GM18861 (cell line): Measurements from ENCODE around the gene DCHS2.

Experiments used
- ATAC-seq: cut with Tn5 transposase; IDR thresholded peaks from one replicate; pipeline ENCODE4 v1.9.1; 2021; ENCODE audit not compliant: unreplicated experiment

The DCHS2 gene

DNA sequence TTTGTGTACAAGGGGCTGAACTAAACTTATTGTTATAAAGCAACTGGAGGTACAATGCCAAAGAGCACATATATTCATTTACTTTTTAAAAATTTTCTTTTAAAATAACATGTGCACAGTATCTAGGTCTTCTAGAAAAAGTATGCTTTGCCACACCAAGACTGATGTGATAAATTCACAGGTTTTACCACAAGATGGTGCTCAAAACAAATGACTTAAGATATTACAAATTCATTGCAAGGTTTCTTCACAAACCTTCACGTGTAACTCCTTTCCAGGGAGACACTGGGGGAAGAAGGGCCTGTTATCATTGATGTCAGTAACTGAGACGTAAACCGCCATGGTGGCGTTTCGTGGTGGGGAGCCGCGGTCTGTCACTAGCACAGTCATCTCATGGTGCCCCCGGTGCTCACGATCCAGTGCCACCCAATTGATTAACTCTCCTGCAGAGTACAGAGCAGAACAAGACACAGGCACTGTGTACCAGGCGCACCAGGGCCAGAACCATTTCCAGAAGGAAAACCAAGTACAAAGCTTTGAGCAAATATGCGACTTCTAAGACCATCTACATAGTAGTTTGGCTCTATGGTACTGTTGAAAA is 162.2 kb downstream of the DCHS2 start:
- no peak for ATAC-seq

DNA sequence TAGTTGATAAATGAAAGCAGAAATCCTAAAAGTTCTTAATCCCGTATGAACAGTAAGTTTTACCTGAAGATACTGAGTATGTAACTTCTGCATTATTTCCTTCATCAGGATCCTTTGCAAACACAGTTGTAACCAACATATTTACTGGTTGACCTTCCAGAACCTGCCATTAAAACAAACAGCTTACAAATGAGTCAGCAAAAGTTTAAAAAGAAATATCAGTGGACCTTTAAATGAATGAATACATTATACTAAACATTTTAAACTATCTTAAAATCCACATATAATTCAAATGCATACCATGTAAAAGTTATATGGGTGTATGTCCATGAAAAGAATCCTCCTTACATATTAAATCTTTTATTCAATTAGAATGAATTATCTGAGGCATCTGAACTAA is 163.6 kb downstream of the DCHS2 start:
- no peak for ATAC-seq

DNA sequence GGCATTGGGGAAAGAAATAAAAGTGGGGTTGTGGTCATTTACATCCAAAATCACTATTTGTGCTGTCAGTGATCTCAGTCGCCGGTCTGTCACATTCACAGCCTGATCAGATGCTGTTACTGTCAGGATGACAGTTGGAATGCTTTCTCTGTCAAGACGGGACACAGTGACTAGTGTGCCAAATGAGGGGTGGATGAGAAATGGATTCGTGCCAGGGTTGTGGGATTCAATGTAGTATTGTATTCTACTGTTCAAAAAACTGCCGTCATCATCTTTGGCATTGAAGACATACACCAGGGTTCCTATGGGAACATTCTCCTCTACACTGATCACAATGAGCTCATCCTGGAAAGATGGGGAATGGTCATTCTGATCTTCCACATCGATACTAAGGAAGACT is 171.1 kb downstream of the DCHS2 start:
- ATAC-seq = no peak

DNA sequence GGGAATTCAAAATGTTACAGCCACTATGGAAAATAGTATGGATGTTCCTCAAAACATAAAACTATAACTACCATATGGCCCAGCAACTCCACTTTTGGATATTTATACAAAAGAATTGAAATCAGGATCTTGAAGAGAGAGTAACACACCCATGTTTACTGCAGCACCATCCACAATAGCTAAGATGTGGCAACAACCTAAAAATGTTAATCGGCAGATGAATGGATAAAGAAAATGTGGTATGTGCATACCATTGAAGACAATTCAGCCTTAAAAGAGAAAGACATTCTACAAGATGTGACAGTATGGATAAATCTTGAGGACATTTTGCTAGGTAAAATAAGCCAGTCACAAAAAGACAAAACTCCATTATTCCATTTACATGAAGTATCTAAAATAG is 171.9 kb downstream of the DCHS2 start:
- no peak for ATAC-seq

DNA sequence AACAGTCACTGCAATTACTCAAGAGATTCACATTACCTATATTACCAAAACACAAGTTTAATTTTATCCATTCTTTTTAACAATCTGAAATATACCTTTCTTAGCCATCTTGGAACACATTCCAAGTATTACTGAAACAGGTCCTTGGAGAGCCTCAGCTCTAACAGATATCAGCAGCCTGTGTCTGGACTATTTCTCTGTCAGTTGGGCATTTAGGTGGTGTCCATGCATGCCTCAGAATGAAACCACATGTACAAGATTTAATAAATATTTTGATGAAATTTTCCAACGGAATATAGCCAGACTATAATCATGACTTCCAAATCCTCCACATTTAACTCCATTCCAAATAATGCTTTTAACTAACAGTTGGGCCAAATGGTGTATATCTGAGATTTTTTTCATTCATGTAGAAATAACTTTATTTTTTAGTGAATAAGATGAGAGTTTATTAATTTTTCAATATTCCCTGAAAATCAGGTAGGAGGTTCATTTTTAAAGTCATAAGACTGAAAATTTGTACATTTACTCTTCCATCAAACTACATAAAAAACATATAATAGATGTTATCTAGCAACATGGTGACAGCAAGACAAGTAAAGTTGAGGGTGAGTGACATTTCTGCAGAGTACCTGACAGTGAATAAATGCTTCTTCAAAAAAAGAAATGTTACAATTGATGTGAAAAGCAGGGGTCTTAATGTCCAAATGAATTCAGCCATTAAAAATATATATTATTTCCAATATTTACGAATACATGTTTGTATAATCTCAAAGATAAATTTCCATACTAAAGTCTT is 174.2 kb downstream of the DCHS2 start:
- no peak for ATAC-seq

DNA sequence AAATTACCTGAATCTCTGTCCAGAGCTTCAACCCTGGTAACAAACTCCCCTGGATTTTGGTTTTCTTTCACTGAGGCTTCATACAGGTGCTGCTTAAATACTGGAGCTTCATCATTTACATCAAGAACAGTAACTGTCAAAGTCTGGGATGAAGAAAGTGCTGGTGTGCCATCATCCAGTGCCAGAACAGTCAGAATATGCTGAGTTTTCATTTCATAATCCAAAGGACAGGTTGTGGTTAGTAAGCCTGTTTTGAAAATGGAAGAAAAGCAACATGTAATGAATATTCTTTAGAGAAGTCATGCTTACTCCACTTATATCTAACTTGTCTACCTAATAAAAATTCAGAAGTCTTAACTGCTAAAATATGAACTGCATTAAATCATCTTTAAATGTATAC is 175.9 kb downstream of the DCHS2 start:
- no peak for ATAC-seq

DNA sequence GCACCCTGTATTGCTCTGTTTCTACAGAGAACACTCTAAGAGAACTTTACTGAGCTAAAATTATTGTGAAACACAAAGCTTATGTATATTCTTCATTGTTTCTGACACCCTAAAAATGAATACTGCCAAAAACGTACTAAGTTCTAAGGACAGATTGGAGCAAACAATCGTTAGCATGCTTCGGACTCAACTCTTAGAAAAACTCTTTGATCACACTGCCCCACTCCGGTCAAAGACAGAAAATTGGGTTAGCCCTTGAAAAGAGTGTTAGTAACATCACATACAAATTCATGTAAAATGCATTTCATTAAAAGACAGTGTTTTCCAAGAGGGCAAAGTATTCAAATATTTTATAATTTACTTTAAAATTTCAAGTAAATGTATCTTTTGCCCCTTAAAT is 177.4 kb downstream of the DCHS2 start:
- no peak for ATAC-seq

DNA sequence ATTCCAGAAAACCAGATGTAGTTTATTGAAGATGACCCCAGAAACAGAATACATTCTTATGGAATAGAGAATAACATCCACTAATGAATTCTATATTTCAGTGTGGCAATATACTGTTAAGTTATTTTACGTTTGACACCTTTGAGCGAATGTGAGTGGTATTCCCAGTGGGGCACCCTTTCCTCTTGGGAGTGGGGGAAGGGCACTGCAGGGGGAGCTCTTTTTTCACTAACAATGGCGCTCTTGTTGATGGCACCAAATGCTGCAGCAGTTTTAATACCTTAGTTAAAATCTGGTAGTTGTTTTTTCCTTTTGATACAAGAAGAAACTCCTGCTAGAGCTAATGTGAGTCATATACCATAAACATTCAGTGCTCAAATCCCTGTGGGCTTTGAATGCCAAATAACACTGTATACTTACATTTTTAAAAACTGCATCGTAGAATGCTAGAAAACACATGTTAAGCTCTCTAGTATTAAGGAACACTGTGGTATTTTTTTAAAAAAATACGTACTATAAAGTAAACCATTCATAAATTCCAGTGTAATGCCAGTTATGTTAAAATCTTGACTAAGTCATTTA is 178.5 kb downstream of the DCHS2 start:
- no peak for ATAC-seq

DNA sequence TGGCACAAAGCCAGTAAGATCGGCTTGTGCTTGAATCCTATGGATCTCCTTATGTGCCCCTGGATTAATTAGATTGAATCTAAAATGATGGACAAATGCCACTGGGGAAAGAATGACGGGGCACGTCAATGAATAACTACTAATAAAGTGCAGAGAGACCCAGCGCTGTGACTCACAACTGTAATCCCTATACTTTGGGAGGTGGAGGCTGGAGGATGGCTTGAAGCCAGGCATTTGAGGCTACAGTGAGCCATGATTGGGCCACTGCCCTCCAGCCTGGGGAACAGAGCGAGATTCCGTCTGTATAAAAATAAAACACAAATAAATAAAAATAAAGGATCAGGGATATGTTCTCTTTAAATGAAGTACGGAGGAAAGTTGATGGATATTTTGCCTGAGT is 179.4 kb downstream of the DCHS2 start:
- no peak for ATAC-seq

DNA sequence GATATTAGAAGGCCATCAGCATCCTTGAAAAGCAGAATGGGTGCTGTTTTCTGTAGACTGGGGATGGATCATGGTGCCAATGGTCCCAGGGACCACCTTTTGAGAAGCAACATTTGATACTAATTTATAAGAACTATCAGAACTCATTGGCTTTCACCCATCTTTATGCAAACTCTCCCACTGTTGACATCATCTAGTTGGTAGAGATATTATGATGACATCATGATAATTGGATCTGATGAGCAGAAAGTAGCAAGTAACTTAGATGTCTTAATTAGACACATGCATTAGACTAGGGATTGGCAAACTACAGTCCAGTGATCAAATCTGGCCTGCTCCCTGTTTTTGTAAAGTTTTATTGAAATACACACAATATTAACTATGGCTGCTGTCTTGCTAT is 181.0 kb downstream of the DCHS2 start:
- ATAC-seq = no peak

DNA sequence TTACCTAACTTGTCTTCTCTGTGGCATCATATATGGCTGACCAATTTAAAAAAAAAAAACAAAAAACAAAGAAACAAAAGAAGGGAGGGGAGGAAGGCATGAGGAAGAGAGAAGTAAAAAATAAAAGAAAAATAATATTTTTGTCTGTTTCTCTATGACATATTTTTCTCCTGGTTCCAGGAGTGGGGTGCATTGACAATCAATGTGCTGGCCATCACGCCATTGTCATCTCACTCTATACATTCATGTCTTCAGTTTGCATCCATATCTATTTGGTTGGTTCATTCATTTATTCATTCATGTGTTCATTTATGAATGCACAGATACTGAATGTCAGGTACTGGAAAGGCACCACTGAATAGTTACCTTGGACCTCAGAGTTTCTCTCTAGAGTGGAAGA is 183.4 kb downstream of the DCHS2 start:
- no peak for ATAC-seq

DNA sequence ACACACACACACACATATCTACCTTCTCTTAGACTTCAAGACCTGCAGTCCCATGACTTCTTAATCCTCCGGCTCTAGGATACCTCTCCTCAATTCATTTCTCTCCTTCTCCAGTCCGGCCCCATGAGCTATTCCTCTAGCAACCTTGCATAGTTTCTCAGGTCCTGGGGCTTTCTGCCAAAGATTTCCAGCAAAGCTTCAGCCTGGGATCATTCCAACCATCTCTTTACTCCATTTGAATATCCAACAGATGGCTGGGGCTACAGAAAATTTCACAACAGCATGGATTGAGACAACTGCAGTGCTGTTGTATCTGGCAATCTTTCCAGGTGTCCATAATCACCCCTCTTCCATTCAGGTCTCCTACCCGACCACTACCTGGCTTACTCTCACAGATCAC is 184.1 kb downstream of the DCHS2 start:
- no peak for ATAC-seq

DNA sequence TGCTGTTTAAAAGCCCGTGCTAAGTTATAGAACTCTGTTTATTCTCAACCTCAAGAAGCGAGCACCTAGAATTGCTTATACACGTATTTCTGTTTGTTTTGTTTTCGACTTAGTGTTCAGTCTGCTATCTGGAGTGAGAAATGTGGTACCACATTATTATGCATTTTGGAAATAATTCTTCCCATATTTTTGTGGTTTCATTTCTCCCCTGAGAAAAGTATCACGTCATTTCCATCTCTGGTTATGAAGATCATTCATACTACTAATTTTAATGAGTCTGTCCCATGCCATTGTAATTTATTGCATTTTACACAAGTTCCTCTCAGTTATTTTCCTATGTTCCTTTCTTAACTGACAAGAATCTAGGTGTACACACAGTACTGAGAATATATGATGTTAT is 186.0 kb downstream of the DCHS2 start:
- no peak for ATAC-seq

DNA sequence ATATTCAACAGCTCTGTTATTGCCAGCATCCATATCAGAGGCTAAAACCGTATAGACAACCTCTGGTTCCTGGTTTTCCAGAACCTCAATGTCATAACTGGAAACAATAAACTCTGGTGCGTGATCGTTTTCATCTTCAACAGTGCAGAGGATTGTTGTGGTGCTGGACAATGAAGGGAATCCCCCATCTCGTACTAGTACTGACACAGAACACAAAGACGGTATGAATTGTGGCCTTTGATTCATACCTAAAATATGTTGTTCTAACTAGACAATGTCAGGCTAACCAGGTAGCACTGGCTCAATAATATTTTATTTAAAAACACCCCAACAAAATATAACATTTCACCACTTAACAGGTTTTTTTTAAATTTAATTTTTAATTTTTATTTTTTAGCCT is 186.9 kb downstream of the DCHS2 start:
- no peak for ATAC-seq

DNA sequence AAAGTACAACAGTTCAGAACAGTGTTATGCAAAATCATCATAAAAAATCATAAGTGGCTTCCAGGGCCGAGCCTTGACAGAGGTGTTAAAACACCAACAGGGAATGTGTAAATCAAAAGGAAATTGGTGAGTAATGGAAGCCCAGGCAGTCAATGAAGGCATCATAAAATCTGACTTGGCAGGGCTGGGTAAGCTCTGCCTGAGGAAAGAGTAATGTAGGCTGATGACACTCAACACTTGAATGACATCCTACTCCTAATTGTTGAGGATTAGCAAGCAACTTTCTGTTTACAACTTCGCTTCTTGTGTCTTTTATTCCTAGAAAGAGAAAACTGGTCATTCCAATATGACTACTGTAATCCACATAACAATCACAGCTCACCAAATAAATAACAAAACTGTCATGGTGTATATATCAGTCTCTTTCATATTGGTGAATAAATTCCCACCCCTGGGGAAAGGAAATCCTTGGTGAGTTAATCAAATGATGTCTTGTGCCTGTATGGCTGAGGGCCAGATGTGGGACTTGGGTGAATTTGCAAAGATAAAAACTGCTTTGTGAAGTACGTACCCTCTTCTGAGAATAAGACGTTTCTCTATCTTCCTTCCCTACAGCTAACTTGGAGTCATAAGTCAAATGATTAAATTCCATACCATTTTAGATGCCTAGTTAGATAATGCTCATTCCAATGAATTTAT is 196.8 kb downstream of the DCHS2 start:
- no peak for ATAC-seq

DNA sequence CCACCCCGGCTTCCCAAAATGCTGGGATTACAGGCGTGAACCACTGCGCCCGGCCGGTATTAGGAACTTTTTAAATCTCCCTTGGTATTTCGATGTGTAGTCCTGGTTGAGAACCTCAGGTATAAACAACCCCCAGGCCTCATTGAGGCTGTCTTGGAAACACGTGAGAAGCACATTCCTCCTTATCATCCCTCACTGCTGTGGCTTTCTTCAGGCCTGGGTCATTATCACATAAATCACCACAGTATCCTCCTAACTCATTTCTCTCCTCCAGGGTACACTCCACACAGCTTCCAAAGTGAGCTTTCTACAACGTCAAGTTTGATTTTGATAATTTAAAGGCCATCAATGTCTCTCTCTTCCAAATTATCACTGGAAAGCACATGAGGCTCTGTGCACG is 198.2 kb downstream of the DCHS2 start:
- no peak for ATAC-seq

DNA sequence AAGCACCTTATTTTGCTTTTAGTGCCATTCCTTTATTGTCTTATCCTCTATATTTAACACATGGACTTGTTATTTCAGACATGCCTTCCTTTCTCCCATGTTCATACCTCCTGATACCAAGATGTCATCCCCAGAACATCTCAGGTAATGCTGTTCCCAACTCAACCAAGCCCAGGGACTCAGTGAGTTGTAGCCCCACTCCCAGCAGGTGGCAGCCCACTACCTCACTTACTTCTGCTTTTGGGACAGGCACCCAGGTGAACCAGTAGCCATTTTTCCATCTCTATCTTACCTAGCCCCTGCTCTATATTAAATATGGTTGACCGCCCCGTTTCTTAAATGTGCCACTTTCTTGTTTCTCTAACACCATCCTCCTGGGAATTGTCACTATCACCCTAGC is 199.0 kb downstream of the DCHS2 start:
- no peak for ATAC-seq

DNA sequence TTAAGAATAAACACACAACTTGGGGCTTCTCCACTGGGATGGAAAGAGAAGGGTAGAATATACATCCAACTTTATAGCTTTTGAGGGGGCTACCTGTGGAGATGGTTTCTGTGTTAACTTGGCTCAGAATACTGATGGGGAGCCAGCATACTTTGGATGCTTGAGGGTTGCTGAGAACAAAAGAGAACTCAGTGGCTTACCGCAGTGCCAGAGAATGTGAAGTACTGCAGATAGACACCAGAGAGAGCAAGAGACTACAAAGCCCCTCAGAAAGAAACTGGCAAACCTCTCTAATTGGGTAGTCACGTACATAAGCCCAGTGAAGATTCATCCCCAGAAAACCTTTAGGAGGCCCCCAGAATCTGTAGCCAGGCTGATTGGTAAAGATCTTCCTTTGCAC is 214.4 kb downstream of the DCHS2 start:
- ATAC-seq = no peak

DNA sequence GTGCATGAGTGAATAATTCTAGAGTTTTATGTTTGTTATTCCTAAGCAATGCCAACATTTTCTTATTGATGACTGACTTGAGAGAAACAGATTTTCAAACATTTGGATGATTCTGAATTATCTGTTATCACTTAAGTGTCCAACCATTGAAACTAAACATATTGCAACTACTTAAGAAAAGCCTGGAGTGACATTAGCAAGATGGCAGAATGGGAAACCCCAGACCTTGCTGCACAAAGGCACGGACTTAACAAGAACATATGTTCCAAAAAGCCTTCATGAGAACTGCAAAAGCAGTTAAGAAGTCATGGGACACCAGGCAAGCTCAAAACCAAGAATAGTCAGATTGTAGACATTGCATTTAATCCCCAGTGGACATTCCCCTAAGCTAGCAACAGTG is 215.1 kb downstream of the DCHS2 start:
- ATAC-seq = no peak

DNA sequence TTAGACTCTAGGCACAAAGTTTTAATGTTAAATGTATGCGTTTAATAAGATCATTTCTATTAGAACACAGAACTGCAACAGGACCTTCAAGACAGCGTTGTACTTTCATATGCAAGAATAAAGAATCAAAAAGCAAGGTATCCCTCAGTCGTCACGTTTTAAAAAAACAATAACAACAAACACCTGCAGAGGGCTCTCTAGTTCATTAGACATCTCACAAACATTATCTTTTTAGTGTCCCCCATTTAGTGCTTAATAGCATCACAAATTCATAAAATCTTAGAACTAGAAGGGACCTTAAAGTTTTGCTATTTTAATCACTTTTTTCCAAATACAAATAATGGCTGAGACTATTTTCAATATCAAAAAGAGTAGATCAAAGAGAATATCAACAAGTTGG is 236.6 kb downstream of the DCHS2 start:
- no peak for ATAC-seq

DNA sequence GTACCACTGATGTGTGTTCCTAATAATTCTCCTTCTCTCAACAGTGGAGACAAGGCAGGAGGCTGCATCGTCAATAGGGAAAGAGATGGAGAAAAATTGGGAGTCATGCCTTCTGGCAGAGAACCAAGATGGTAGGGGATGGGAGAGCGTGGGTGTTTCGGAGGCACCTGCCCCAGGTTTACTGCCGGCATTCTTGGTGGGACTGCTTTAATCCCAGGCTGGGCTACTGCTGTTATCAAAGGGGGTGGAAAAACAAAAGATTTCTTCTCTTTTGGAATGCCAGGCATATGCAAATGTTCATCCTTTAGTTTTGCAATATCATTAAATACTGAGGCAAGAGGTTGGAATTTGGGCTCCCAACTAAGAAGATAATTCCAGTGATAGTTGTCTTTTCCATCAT is 257.0 kb downstream of the DCHS2 start:
- ATAC-seq = no peak
